Thyroid gland (tissue), 4 donors: ENCODE results near the gene RNASE9.
"Not testable (repeated sequence)": the region's sequence is repeated elsewhere in the genome, so short reads cannot be mapped to it uniquely, and the experiment has no call there.

Experiments used
- POLR2A ChIP-seq, 2 donors: fragments of 450-650 bp; IDR thresholded peaks; one replicate each; pipeline ENCODE4 v1.6.1; 2017; ENCODE audit warnings: antibody characterized with exemption in 2 of 2, mild to moderate bottlenecking in 2 of 2, moderate library complexity in 1 of 2
- TF ChIP-seq, protein P1 (sequence below), 6 experiments: fragments of 200-600 bp in 3 of 6; fragments of 450-650 bp in 3 of 6; sonication (generic) in 3 of 6; IDR thresholded peaks; one replicate each; pipeline ENCODE4 v1.5.1; 2016 to 2019; ENCODE audit warnings: antibody characterized with exemption in 6 of 6, mild to moderate bottlenecking in 2 of 6, inconsistent platforms in 1 of 6, moderate library complexity in 1 of 6

DNA sequence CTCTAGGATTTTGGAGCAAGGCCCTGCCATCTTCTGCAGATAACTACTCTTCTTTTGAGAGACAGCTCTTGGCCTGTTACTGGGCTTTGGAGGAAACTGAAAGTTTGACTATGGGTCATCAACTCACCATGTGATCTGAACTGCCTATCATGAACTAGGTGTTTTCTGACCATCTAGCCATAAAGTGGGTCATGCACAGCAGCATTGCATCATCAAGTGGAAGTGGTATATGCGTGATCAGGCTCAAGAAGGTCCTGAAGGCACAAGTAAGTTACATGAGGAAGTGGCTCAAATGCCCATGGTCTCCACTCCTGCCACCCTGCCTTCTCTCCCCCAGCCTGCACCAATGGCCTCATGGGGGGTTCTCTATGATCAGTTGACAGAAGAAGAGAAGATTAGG lies 9.9 kb upstream of the RNASE9 start:
- TF ChIP-seq, protein P1, sequence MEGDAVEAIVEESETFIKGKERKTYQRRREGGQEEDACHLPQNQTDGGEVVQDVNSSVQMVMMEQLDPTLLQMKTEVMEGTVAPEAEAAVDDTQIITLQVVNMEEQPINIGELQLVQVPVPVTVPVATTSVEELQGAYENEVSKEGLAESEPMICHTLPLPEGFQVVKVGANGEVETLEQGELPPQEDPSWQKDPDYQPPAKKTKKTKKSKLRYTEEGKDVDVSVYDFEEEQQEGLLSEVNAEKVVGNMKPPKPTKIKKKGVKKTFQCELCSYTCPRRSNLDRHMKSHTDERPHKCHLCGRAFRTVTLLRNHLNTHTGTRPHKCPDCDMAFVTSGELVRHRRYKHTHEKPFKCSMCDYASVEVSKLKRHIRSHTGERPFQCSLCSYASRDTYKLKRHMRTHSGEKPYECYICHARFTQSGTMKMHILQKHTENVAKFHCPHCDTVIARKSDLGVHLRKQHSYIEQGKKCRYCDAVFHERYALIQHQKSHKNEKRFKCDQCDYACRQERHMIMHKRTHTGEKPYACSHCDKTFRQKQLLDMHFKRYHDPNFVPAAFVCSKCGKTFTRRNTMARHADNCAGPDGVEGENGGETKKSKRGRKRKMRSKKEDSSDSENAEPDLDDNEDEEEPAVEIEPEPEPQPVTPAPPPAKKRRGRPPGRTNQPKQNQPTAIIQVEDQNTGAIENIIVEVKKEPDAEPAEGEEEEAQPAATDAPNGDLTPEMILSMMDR (IDR thresholded peaks at IDR 0.05) = not testable (repeated sequence)
- not testable (repeated sequence) for TF ChIP-seq POLR2A (IDR thresholded peaks at IDR 0.05)
